Measurements from ENCODE around the gene SYNGR4.

DNA sequence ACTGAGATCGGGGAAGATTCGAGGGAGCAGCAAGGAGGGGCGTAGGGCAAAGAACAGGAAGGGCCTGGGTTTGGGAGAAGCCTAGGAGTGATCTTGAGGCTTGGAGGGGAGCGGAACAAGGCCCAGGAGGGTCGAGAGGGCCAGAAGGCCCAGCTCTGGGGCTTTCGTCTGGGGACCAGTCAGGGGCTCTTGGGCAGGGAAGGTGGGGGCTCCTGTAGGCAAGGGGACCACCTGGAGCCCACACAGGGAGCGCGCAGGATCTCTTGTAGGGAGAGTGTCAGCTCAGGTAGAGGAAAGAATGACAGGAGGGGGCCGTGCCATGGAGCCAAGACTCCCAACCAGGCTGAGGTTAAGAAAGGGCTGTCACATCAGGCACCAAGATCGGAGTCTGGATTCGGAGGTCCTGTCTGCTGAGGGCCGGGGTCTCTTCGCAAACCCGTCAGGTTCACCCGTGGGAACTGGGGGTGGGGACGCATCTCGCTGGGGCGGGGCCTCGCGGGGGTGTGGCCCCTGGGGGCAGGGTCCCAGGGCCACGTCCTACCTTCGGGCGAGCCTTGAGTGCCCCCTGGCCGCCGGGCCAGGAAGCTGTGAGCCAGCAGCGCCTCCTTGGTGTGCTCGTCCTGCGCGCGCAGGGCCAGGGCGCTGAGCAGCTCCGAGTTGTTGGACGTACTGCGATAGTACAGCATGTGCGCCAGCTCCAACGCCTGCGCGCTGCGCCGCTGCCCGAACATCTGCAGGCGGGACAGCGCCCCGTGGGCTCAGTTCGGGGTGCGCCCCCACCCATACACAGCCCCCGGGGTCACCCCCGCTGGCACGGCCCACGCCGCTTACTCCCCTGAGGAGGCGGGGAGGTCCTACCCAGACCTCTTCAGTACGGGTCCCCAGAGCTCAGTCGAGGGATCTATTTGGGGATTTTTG is 30.4 kb upstream of the SYNGR4 start:
- TF ChIP-seq, protein P1, sequence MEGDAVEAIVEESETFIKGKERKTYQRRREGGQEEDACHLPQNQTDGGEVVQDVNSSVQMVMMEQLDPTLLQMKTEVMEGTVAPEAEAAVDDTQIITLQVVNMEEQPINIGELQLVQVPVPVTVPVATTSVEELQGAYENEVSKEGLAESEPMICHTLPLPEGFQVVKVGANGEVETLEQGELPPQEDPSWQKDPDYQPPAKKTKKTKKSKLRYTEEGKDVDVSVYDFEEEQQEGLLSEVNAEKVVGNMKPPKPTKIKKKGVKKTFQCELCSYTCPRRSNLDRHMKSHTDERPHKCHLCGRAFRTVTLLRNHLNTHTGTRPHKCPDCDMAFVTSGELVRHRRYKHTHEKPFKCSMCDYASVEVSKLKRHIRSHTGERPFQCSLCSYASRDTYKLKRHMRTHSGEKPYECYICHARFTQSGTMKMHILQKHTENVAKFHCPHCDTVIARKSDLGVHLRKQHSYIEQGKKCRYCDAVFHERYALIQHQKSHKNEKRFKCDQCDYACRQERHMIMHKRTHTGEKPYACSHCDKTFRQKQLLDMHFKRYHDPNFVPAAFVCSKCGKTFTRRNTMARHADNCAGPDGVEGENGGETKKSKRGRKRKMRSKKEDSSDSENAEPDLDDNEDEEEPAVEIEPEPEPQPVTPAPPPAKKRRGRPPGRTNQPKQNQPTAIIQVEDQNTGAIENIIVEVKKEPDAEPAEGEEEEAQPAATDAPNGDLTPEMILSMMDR (conservative IDR thresholded peaks at IDR 0.05 in 1 of 2, IDR thresholded peaks at IDR 0.05 in 1 of 2; ENCODE audit: low read depth in 1 of 2, low read length in 2 of 2): peak; percentile 67 to 74
- no peak for TF ChIP-seq EZH2 (IDR thresholded peaks at IDR 0.05; ENCODE audit: low read length, missing control alignments)
